Gastroesophageal sphincter (tissue), 4 donors: ENCODE data around the gene APPBP2. TPM values are rescaled to one million over a fixed set of nuclear protein-coding genes. Genes with fewer than 3 reads are reported as not detected.

Experiments used
- ATAC-seq: fragments of 150-250 bp; one replicate; pipeline ENCODE4 v1.9.1; 2016; ENCODE audit warnings: mild to moderate bottlenecking, moderate library complexity
- H3K27ac ChIP-seq, 4 donors: fragments of 200-600 bp; sonication (generic) in 3 of 4; 1 replicate in 3 of 4; 2 replicates in 1 of 4; pipeline ENCODE4 v1.5.1; 2016 to 2019
- H3K27me3 ChIP-seq: fragments of 200-600 bp; sonication (generic); one replicate; pipeline ENCODE4 v1.5.1; 2019
- H3K36me3 ChIP-seq, 2 donors: fragments of 200-600 bp; sonication (generic); one replicate each; pipeline ENCODE4 v1.5.1; 2019; ENCODE audit warnings: control low read depth in 1 of 2
- H3K4me1 ChIP-seq, 3 donors: fragments of 200-600 bp; sonication (generic); 1 replicate in 2 of 3; 2 replicates in 1 of 3; pipeline ENCODE4 v1.5.1; 2016 to 2019; ENCODE audit warnings: control low read depth in 2 of 3
- H3K4me3 ChIP-seq, 2 donors: fragments of 200-600 bp; sonication (generic); one replicate each; pipeline ENCODE4 v1.5.1; 2019; ENCODE audit warnings: mild to moderate bottlenecking in 1 of 2, moderate library complexity in 1 of 2
- H3K9me3 ChIP-seq, 3 donors: fragments of 200-600 bp; sonication (generic); one replicate each; pipeline ENCODE4 v1.5.1; 2017 to 2019; ENCODE audit warnings: control low read depth in 2 of 3
- EP300 ChIP-seq: sonication (generic); formaldehyde crosslinking; IDR thresholded peaks from one replicate; pipeline ENCODE4 v1.6.1; 2017; ENCODE audit warnings: antibody characterized with exemption, mild to moderate bottlenecking
- POLR2A ChIP-seq, 2 donors: fragments of 450-650 bp; IDR thresholded peaks; one replicate each; pipeline ENCODE4 v1.6.1; 2017; ENCODE audit warnings: antibody characterized with exemption in 2 of 2, mild to moderate bottlenecking in 2 of 2, moderate library complexity in 1 of 2
- POLR2AphosphoS5 ChIP-seq: sonication (generic); formaldehyde crosslinking; IDR thresholded peaks from one replicate; pipeline ENCODE4 v1.6.1; 2017; ENCODE audit warnings: antibody characterized with exemption
- WGBS, 2 donors: methylation state at CpG; one replicate each; pipeline ENCODE4 v1.1.5; 2018; ENCODE audit warnings: low coverage in 1 of 2; 5-methylcytosine and 5-hydroxymethylcytosine counted together
- total RNA-seq, 4 donors: library from RNA; depleted of rRNA; stranded (reverse); fragments of >200 nt; gene quantifications; one replicate each; pipeline ENCODE4 v1.1.0, GENCODE V29; 2016
- TF ChIP-seq, protein P1 (sequence below), 4 experiments: fragments of 200-600 bp in 2 of 4; fragments of 450-650 bp in 2 of 4; sonication (generic) in 1 of 4; IDR thresholded peaks; one replicate each; pipeline ENCODE4 v1.5.1; 2017 to 2019; ENCODE audit warnings: antibody characterized with exemption in 4 of 4, mild to moderate bottlenecking in 2 of 4, moderate library complexity in 2 of 4

The APPBP2 gene
- total RNA-seq, 4 donors from 2014 or later, result 30.0 to 39.2 (median 34.4) TPM

GRCh38 chr17:60471451-60471850 is 54.6 kb downstream of the APPBP2 start:
- no peak overlapping the region for H3K27ac ChIP-seq
- no peak for ATAC-seq
- no peak for TF ChIP-seq POLR2AphosphoS5
- no peak for TF ChIP-seq EP300
- TF ChIP-seq POLR2A (IDR thresholded peaks at IDR 0.05), result no peak
- TF ChIP-seq, protein P1, sequence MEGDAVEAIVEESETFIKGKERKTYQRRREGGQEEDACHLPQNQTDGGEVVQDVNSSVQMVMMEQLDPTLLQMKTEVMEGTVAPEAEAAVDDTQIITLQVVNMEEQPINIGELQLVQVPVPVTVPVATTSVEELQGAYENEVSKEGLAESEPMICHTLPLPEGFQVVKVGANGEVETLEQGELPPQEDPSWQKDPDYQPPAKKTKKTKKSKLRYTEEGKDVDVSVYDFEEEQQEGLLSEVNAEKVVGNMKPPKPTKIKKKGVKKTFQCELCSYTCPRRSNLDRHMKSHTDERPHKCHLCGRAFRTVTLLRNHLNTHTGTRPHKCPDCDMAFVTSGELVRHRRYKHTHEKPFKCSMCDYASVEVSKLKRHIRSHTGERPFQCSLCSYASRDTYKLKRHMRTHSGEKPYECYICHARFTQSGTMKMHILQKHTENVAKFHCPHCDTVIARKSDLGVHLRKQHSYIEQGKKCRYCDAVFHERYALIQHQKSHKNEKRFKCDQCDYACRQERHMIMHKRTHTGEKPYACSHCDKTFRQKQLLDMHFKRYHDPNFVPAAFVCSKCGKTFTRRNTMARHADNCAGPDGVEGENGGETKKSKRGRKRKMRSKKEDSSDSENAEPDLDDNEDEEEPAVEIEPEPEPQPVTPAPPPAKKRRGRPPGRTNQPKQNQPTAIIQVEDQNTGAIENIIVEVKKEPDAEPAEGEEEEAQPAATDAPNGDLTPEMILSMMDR (IDR thresholded peaks at IDR 0.05), result no peak
- peaks cover 0 to 12% of the 10 kb centered on the region in 2 donors for H3K36me3 ChIP-seq
- H3K4me3 ChIP-seq, result no peak overlapping the region
- WGBS, 2 donors, result 90 to 100% methylated on average over 3 to 4 of the region's 4 CpGs
- H3K9me3 ChIP-seq, result no peaks in the 10 kb centered on the region
- no peaks in the 10 kb centered on the region for H3K27me3 ChIP-seq
- H3K4me1 ChIP-seq, result peaks cover 10 to 42% (median 14%) of the 10 kb centered on the region in 3 donors

DNA sequence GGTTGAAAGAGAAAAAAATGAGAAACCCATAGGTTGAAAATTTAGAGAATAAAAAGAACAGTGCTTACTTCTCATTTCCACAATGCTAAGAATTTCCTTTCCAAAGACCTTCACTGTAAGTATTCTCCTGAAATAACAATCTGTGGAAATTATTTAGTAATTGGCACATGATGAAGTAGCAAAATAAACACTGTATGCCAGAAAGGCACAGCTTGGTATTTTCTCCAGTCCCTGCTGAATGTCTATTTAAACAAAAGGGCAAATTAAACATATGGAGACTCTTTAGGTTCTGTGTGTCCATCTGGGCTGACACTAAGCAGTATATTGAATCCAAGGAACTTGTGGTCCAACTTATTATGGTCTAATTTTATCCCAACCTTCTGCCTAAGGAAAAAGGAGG is 57.7 kb downstream of the APPBP2 start:
- no peak for ATAC-seq
- no peaks in the 10 kb centered on the region for H3K27me3 ChIP-seq
- TF ChIP-seq POLR2AphosphoS5, result peak; percentile 7
- TF ChIP-seq, protein P1 (IDR thresholded peaks at IDR 0.05), result no peak
- no peaks in the 10 kb centered on the region for H3K9me3 ChIP-seq
- peaks cover 0 to 35% of the 10 kb centered on the region in 2 donors for H3K36me3 ChIP-seq
- peak overlapping the region; percentile 29 to 54 (median 47) for H3K27ac ChIP-seq
- no peak overlapping the region for H3K4me3 ChIP-seq
- peaks cover 10 to 56% (median 14%) of the 10 kb centered on the region in 3 donors for H3K4me1 ChIP-seq

- ATAC-seq, result no peak
- H3K27ac ChIP-seq, result no peak overlapping the region
Observed at GRCh38 chr17:60464343-60464742, 61.7 kb downstream of the APPBP2 start.

DNA sequence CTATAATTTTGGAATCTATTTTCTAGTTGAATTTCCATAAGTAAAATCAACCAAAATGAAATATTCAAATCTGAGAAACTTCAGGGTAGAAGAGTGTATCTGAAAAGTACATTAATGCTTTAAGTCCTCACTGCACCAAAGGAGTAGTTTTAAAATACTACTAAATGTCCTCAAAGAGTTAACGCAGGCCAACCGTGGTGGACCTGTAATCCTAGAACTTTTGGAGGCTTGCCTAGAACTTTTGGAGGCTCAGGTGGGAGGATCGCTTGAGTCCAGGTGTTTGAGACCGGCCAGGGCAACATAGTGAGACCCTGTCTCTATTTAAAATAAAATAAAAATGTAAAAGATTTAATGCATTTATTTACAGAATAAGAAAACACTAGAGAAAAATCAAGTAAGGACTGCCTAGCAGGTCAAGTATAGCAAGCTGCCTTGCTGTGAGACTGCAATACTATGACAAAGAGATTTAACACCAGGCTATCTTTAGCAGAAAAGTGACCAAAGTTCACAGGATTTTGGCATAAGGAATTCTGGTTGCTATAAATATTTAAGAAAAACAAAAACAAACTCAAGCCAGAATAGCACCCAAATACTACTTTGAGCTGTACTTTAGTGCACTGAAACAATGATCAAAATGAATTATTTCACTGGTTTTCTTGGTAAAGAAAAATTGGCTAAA is 62.7 kb downstream of the APPBP2 start:
- Histone ChIP-seq H3K9me3 (no peaks in the 10 kb centered on the region), H3K4me3 (no peak overlapping the region), H3K36me3 (peaks cover 0 to 80% of the 10 kb centered on the region in 2 donors), H3K4me1 (peaks cover 8 to 48% (median 8%) of the 10 kb centered on the region in 3 donors), H3K27me3 (no peaks in the 10 kb centered on the region), H3K27ac (no peak overlapping the region)
- no peak for ATAC-seq
- TF ChIP-seq EP300, result no peak
- no peak for TF ChIP-seq POLR2A (IDR thresholded peaks at IDR 0.05)
- TF ChIP-seq POLR2AphosphoS5, result no peak
- TF ChIP-seq, protein P1 (IDR thresholded peaks at IDR 0.05), result no peak
- WGBS, 2 donors, result 58 to 63% methylated on average over 3 to 4 of the region's 4 CpGs

More at GRCh38 chr17:60464343-60464742, 61.7 kb downstream of the APPBP2 start:
- Histone ChIP-seq H3K4me1 (peaks cover 8 to 59% (median 10%) of the 10 kb centered on the region in 3 donors), H3K4me3 (no peak overlapping the region), H3K36me3 (peaks cover 0 to 69% of the 10 kb centered on the region in 2 donors), H3K9me3 (no peaks in the 10 kb centered on the region), H3K27me3 (no peaks in the 10 kb centered on the region)
- TF ChIP-seq, protein P1 (IDR thresholded peaks at IDR 0.05), result no peak
- TF ChIP-seq POLR2A (IDR thresholded peaks at IDR 0.05) (no peak), EP300 (no peak), POLR2AphosphoS5 (no peak)
- 100% methylated on average over 1 of the region's 1 CpG; no CpG with 5 or more reads in 1 of the 2 donors for WGBS, 2 donors

GRCh38 chr17:60461584-60461983 is 64.5 kb downstream of the APPBP2 start:
- Histone ChIP-seq H3K9me3 (no peaks in the 10 kb centered on the region), H3K27me3 (no peaks in the 10 kb centered on the region), H3K4me1 (peaks cover 0 to 31% (median 0%) of the 10 kb centered on the region in 3 donors), H3K4me3 (no peak overlapping the region), H3K27ac (no peak overlapping the region), H3K36me3 (peaks cover 0 to 95% of the 10 kb centered on the region in 2 donors)
- no peak for ATAC-seq
- TF ChIP-seq POLR2AphosphoS5 (no peak), POLR2A (IDR thresholded peaks at IDR 0.05) (no peak), EP300 (no peak)
- TF ChIP-seq, protein P1 (IDR thresholded peaks at IDR 0.05), result no peak
- WGBS, 2 donors, result 88 to 100% methylated on average over 1 of the region's 1 CpG
